Pons (tissue), 1 donor: ENCODE measurements around the gene OR4D6.
"Not testable (repeated sequence)": the region's sequence is repeated elsewhere in the genome, so short reads cannot be mapped to it uniquely, and the experiment has no call there.

Source experiments
- DNase-seq: peaks from one replicate; pipeline ENCODE4 v3.0.0-alpha.2; 2016; ENCODE audit warnings: low spot score

The OR4D6 gene

GRCh38 chr11:59456661-59457060, at the start of gene OR4D6:
TSS of gene OR4D6 (plus strand) at chr11:59456961. CDS start at chr11:59456961, 0 bp downstream.
- no peak for DNase-seq

GRCh38 chr11:59413646-59414045, 43.1 kb upstream of the OR4D6 start:
- no peak for DNase-seq

GRCh38 chr11:59415111-59415510, 41.6 kb upstream of the OR4D6 start:
- DNase-seq, result no peak

GRCh38 chr11:59416613-59417012, 40.1 kb upstream of the OR4D6 start:
- no peak for DNase-seq

- no peak for DNase-seq
Measured at GRCh38 chr11:59417023-59417422, 39.7 kb upstream of the OR4D6 start.

GRCh38 chr11:59418156-59418555, 38.6 kb upstream of the OR4D6 start:
- DNase-seq, result no peak

- DNase-seq, result no peak
Measured at GRCh38 chr11:59423835-59424234, 32.9 kb upstream of the OR4D6 start.

- no peak for DNase-seq
Measured at GRCh38 chr11:59425131-59425530, 31.6 kb upstream of the OR4D6 start.

GRCh38 chr11:59426361-59427067, 30.2 kb upstream of the OR4D6 start, which contains the start of gene OR5A2:
TSS of gene OR5A2 (minus strand) at chr11:59426413. CDS start at chr11:59422953, 3,460 bp downstream.
- no peak for DNase-seq

- DNase-seq, result no peak
Measured at GRCh38 chr11:59427068-59427382, 29.7 kb upstream of the OR4D6 start.

- peak; percentile 55 for DNase-seq
Measured at GRCh38 chr11:59429924-59430516, 26.7 kb upstream of the OR4D6 start.

- DNase-seq, result no peak
Measured at GRCh38 chr11:59436169-59436568, 20.6 kb upstream of the OR4D6 start, which contains the start of gene OR5A1. TSS of gene OR5A1 (plus strand) at chr11:59436469. CDS start at chr11:59443169, 6,700 bp downstream.

GRCh38 chr11:59437770-59438169, 19.0 kb upstream of the OR4D6 start:
- DNase-seq, result no peak

- not testable (repeated sequence) for DNase-seq
Measured at GRCh38 chr11:59445624-59446023, 11.1 kb upstream of the OR4D6 start.

GRCh38 chr11:59448484-59448883, 8.3 kb upstream of the OR4D6 start:
- DNase-seq, result no peak

GRCh38 chr11:59459916-59460315, 3.2 kb downstream of the OR4D6 start:
- DNase-seq, result no peak

GRCh38 chr11:59463190-59463641, 6.5 kb downstream of the OR4D6 start:
- DNase-seq, result no peak

GRCh38 chr11:59473015-59473414, 16.3 kb downstream of the OR4D6 start, which contains the start of gene OR4D10:
TSS of gene OR4D10 (plus strand) at chr11:59473315. CDS start at chr11:59477430, 4,115 bp downstream.
- no peak for DNase-seq

GRCh38 chr11:59475176-59475575, 18.4 kb downstream of the OR4D6 start:
- no peak for DNase-seq

- DNase-seq, result no peak
Measured at GRCh38 chr11:59479906-59480305, 23.1 kb downstream of the OR4D6 start.

GRCh38 chr11:59480359-59480758, 23.6 kb downstream of the OR4D6 start:
- DNase-seq, result no peak

- DNase-seq, result no peak
Measured at GRCh38 chr11:59501931-59502330, 45.2 kb downstream of the OR4D6 start.

- DNase-seq, result no peak
Measured at GRCh38 chr11:59503276-59503675, 46.5 kb downstream of the OR4D6 start, which contains the start of gene OR4D11. TSS of gene OR4D11 (plus strand) at chr11:59503576. CDS start at chr11:59503576, 0 bp downstream.
